H9 (cell line): ENCODE results near the gene TBC1D22A. TPM values are rescaled to one million over a fixed set of nuclear protein-coding genes. Genes with fewer than 3 reads are reported as not detected.

Source experiments
- DNase-seq: peaks from one replicate; pipeline ENCODE4 v3.0.0-alpha.2; 2017
- H2AFZ ChIP-seq: one replicate; pipeline ENCODE4 v1.6.1; 2013; ENCODE audit warnings: mild to moderate bottlenecking, low read length, control low read depth, moderate library complexity
- H2AK5ac ChIP-seq: 2 replicates; pipeline ENCODE4 v1.6.1; 2013; ENCODE audit warnings: low read length, control low read depth, mixed read lengths; ENCODE audit not compliant: insufficient read length
- H2BK120ac ChIP-seq: one replicate; pipeline ENCODE4 v1.6.1; 2013; ENCODE audit warnings: low read depth, mild to moderate bottlenecking, low read length, control low read depth, inconsistent platforms; ENCODE audit not compliant: poor library complexity, severe bottlenecking
- H2BK12ac ChIP-seq: 2 replicates; pipeline ENCODE4 v1.6.1; 2013; ENCODE audit warnings: low read length, control low read depth, mixed read lengths, low read depth; ENCODE audit not compliant: insufficient read length
- H2BK15ac ChIP-seq: 2 replicates; pipeline ENCODE4 v1.6.1; 2013; ENCODE audit warnings: low read depth, low read length, control low read depth
- H2BK20ac ChIP-seq: one replicate; pipeline ENCODE4 v1.6.1; 2013; ENCODE audit warnings: low read depth, mild to moderate bottlenecking, low read length, control low read depth, inconsistent platforms; ENCODE audit not compliant: poor library complexity, severe bottlenecking
- H2BK5ac ChIP-seq: 2 replicates; pipeline ENCODE4 v1.6.1; 2013; ENCODE audit warnings: low read length, control low read depth, mixed read lengths; ENCODE audit not compliant: insufficient read length
- H3K14ac ChIP-seq: 2 replicates; pipeline ENCODE4 v1.6.1; 2013; ENCODE audit warnings: low read length, control low read depth; ENCODE audit not compliant: insufficient read depth
- H3K18ac ChIP-seq: 2 replicates; pipeline ENCODE4 v1.6.1; 2013; ENCODE audit warnings: low read depth, mild to moderate bottlenecking, mixed read lengths, low read length, control low read depth; ENCODE audit not compliant: insufficient read length
- H3K23ac ChIP-seq: 2 replicates; pipeline ENCODE4 v1.6.1; 2013; ENCODE audit warnings: low read length, control low read depth, mixed read lengths, low read depth; ENCODE audit not compliant: insufficient read length
- H3K23me2 ChIP-seq: 2 replicates; pipeline ENCODE4 v1.6.1; 2013; ENCODE audit warnings: low read depth, mild to moderate bottlenecking, mixed read lengths, low read length, control low read depth; ENCODE audit not compliant: insufficient read length, poor library complexity, severe bottlenecking
- H3K27ac ChIP-seq: 2 replicates; pipeline ENCODE4 v1.5.1; 2013; ENCODE audit warnings: low read length, control low read depth, mixed read lengths, low read depth; ENCODE audit not compliant: insufficient read length
- H3K27me3 ChIP-seq: 2 replicates; pipeline ENCODE4 v1.6.1; 2013; ENCODE audit warnings: low read length, control low read depth, inconsistent platforms; ENCODE audit not compliant: insufficient read depth
- H3K4ac ChIP-seq: 2 replicates; pipeline ENCODE4 v1.6.1; 2013; ENCODE audit warnings: low read depth, mild to moderate bottlenecking, control low read depth, inconsistent platforms, low read length, moderate library complexity
- H3K4me1 ChIP-seq: 2 replicates; pipeline ENCODE4 v1.6.1; 2013; ENCODE audit warnings: low read length, control low read depth, inconsistent platforms; ENCODE audit not compliant: insufficient read depth
- H3K4me2 ChIP-seq: 2 replicates; pipeline ENCODE4 v1.6.1; 2013; ENCODE audit warnings: low read length, control low read depth, mixed read lengths; ENCODE audit not compliant: insufficient read length, insufficient read depth
- H3K56ac ChIP-seq: 2 replicates; pipeline ENCODE4 v1.6.1; 2013; ENCODE audit warnings: low read depth, mild to moderate bottlenecking, mixed read lengths, low read length, control low read depth; ENCODE audit not compliant: insufficient read length
- H3K79me1 ChIP-seq: 2 replicates; pipeline ENCODE4 v1.6.1; 2013; ENCODE audit warnings: low read depth, mild to moderate bottlenecking, moderate library complexity, low read length, control low read depth, inconsistent platforms; ENCODE audit not compliant: insufficient read depth, poor library complexity, severe bottlenecking
- H3K79me2 ChIP-seq: 2 replicates; pipeline ENCODE4 v1.6.1; 2013; ENCODE audit warnings: low read length, control low read depth, inconsistent platforms; ENCODE audit not compliant: insufficient read depth
- H3K9ac ChIP-seq: 2 replicates; pipeline ENCODE4 v1.6.1; 2013; ENCODE audit warnings: low read length, control low read depth, mixed read lengths; ENCODE audit not compliant: insufficient read length; ENCODE audit errors: extremely low read depth
- H3K9me3 ChIP-seq: one replicate; pipeline ENCODE4 v1.6.1; 2013; ENCODE audit warnings: low read depth, low read length, inconsistent platforms; ENCODE audit not compliant: control insufficient read depth
- H3T11ph ChIP-seq: one replicate; pipeline ENCODE4 v1.6.1; 2013; ENCODE audit warnings: mild to moderate bottlenecking, low read length, control low read depth, inconsistent platforms
- H4K20me1 ChIP-seq: one replicate; pipeline ENCODE4 v1.6.1; 2013; ENCODE audit not compliant: control insufficient read depth, insufficient read length, insufficient read depth
- H4K5ac ChIP-seq: 2 replicates; pipeline ENCODE4 v1.6.1; 2013; ENCODE audit warnings: low read depth, mild to moderate bottlenecking, mixed read lengths, low read length, control low read depth; ENCODE audit not compliant: insufficient read length
- H4K8ac ChIP-seq: replicated peaks from 2 replicates; pipeline ENCODE4 v1.6.1; 2013; ENCODE audit warnings: low read length, control low read depth, mixed read lengths, low read depth; ENCODE audit not compliant: insufficient read length
- H4K91ac ChIP-seq: 2 replicates; pipeline ENCODE4 v1.6.1; 2013; ENCODE audit warnings: low read depth, mild to moderate bottlenecking, moderate library complexity, mixed read lengths, low read length, control low read depth; ENCODE audit not compliant: insufficient read length
- H3K27ac Mint-ChIP-seq, 3 experiments: 2 replicates in 2 of 3; 3 replicates in 1 of 3; pipeline ENCODE4 v1.8.0; 2020 to 2021; ENCODE audit warnings: mixed read lengths in 3 of 3, mild to moderate bottlenecking in 1 of 3, moderate library complexity in 1 of 3
- H3K27me3 Mint-ChIP-seq: 2 replicates; pipeline ENCODE4 v1.8.0; 2021; ENCODE audit warnings: low read depth, mild to moderate bottlenecking, moderate library complexity, mixed read lengths
- H3K36me3 Mint-ChIP-seq, 3 experiments: 2 replicates in 2 of 3; 3 replicates in 1 of 3; pipeline ENCODE4 v1.8.0; 2020 to 2021; ENCODE audit warnings: low read depth in 3 of 3, mixed read lengths in 3 of 3; ENCODE audit not compliant: insufficient read depth in 1 of 3
- H3K4me1 Mint-ChIP-seq, 2 experiments: 2 replicates each; pipeline ENCODE4 v1.8.0; 2020; ENCODE audit warnings: mixed read lengths in 2 of 2
- H3K4me3 Mint-ChIP-seq, 2 experiments: 2 replicates in 1 of 2; 3 replicates in 1 of 2; pipeline ENCODE4 v1.8.0; 2020 to 2021; ENCODE audit warnings: mild to moderate bottlenecking in 2 of 2, mixed read lengths in 2 of 2, moderate library complexity in 1 of 2
- H3K9me3 Mint-ChIP-seq, 2 experiments: 2 replicates in 1 of 2; 3 replicates in 1 of 2; pipeline ENCODE4 v1.8.0; 2020; ENCODE audit warnings: mild to moderate bottlenecking in 2 of 2, mixed read lengths in 2 of 2, moderate library complexity in 1 of 2
- CTCF ChIP-seq: fragments of 200-600 bp; sonication (generic); conservative IDR thresholded peaks from 3 replicates; pipeline ENCODE4 v1.8.0; 2021; ENCODE audit warnings: antibody characterized with exemption, mild to moderate bottlenecking
- whole genome bisulfite sequencing: extraction: QIAGEN DNeasy Blood & Tissue Kit; methylation state at CpG from one replicate; pipeline ENCODE4 v1.1.7; 2013; ENCODE audit warnings: missing lambda C conversion rate, low lambda C conversion rate, mixed read lengths; ENCODE audit not compliant: insufficient read length; ENCODE audit errors: extremely low coverage; 5-methylcytosine and 5-hydroxymethylcytosine counted together
- total RNA-seq: library from RNA; stranded (reverse); gene quantifications from 2 replicates; pipeline ENCODE4 v1.2.1, GENCODE V29; 2021

TBC1D22A gene
- total RNA-seq, 1 experiment from 2014 or later, result 20.8 TPM

GRCh38 chr22:47152938-47153337 lies 390.5 kb downstream of the TBC1D22A start:
- Histone ChIP-seq H4K5ac (no peak overlapping the region), H4K20me1 (no peaks in the 10 kb centered on the region), H2BK120ac (no peak overlapping the region), H3K4me1 (no peaks in the 10 kb centered on the region), H3T11ph (no peak overlapping the region), H3K27me3 (no peaks in the 10 kb centered on the region), H4K8ac (no peak overlapping the region), H3K9ac (no peak overlapping the region), H3K79me1 (no peaks in the 10 kb centered on the region), H3K56ac (no peak overlapping the region), H3K4ac (no peak overlapping the region), H3K79me2 (no peaks in the 10 kb centered on the region), H3K23ac (no peak overlapping the region), H2AK5ac (no peak overlapping the region), H3K4me2 (no peak overlapping the region), H2BK12ac (no peak overlapping the region), H2BK15ac (no peak overlapping the region), H3K9me3 (no peaks in the 10 kb centered on the region), H4K91ac (no peak overlapping the region), H3K14ac (no peak overlapping the region), H3K18ac (no peak overlapping the region), H3K23me2 (no peaks in the 10 kb centered on the region), H2AFZ (no peak overlapping the region), H2BK5ac (no peak overlapping the region), H2BK20ac (no peak overlapping the region), H3K27ac (no peak overlapping the region)
- H3K4me3 Mint-ChIP-seq, result no peak overlapping the region
- no peaks in the 10 kb centered on the region for H3K27me3 Mint-ChIP-seq
- DNase-seq, result no peak
- no peaks in the 10 kb centered on the region for H3K9me3 Mint-ChIP-seq
- H3K36me3 Mint-ChIP-seq, result no peaks in the 10 kb centered on the region; a peak in 1 of 7 replicates
- peak overlapping the region in 1 of 3 experiments; percentile 53; a peak in 2 of 7 replicates for H3K27ac Mint-ChIP-seq
- WGBS, result no CpG with 5 or more reads among the region's 6 CpGs
- peaks cover under 1 to 2% of the 10 kb centered on the region in 2 experiments; a peak in 2 of 4 replicates for H3K4me1 Mint-ChIP-seq
- no peak for TF ChIP-seq CTCF
